Measurements from ENCODE around the gene LRP1B.

The LRP1B gene

DNA sequence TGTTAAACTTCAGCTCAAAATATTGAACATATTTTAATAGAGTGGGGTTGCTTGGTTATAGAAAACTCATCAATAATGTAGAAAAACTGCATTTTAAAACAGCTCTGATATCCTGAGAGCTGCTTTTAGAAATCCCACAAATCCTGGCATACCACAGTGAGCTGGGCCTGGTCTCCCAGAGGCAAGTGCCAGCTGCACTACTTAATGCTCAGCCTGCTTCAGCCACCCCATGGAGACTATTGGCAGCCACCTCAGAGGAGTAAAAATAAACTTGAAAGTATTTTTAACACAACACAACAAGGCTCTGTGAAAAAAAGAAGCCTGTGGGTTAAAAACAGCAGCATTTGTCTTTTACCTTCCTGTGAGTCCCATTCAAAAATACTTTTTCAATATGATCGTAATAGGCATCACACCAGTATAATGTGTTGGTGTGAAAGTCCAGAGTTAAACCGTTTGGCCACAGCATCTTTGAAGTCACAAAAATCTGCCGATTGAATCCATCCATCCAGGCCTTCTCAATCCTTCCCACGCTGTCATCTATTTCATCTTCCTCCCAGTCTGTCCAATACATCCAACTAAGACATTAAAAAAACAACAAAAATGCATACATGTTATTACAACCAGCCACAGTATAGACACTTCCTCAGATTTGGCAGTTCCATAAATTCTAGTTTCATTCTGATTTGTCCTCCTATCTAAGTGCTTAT, 1115.3 kb downstream of the LRP1B start (continued):
- TF ChIP-seq, protein P1, sequence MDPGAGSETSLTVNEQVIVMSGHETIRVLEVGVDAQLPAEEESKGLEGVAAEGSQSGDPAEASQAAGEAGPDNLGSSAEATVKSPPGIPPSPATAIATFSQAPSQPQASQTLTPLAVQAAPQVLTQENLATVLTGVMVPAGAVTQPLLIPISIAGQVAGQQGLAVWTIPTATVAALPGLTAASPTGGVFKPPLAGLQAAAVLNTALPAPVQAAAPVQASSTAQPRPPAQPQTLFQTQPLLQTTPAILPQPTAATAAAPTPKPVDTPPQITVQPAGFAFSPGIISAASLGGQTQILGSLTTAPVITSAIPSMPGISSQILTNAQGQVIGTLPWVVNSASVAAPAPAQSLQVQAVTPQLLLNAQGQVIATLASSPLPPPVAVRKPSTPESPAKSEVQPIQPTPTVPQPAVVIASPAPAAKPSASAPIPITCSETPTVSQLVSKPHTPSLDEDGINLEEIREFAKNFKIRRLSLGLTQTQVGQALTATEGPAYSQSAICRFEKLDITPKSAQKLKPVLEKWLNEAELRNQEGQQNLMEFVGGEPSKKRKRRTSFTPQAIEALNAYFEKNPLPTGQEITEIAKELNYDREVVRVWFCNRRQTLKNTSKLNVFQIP (CRISPR knock-in tag; IDR thresholded peaks at IDR 0.05; ENCODE audit: borderline replicate concordance, low read depth), result no peak

DNA sequence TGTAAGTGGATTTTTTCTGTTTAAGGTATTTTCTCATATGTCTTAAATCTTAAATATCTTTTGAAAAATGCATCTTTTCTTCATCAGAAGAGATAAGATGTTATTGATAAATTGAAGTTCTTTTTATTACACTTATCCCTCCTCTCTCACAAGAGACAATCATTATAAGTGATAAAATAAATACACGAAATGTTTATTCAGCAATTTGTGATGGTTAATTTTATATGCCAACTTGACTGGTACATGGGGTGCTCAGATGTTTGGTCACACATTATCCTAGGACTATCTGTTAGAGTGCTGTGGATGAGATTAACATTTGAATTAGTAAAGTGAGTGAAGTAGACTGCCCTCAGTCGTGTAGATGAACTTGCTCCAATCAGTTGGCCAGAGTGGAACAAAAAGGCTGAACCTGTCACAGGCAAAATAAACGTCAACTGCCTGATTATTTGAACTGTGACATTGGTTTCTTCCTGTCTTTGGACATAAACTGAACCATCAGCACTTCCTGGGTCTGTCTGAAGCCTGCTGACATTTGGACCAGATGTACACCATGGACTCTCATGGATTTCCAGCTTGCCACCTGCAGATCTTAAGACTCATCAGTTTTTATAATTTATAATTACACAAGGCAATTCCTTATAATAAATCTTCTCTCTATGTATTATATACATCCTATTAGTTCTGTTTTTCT, 1126.7 kb downstream of the LRP1B start:
- no peak for ATAC-seq
- no peak for TF ChIP-seq ARNTL (CRISPR knock-in tag; IDR thresholded peaks at IDR 0.05; ENCODE audit: borderline replicate concordance, low read depth)

DNA sequence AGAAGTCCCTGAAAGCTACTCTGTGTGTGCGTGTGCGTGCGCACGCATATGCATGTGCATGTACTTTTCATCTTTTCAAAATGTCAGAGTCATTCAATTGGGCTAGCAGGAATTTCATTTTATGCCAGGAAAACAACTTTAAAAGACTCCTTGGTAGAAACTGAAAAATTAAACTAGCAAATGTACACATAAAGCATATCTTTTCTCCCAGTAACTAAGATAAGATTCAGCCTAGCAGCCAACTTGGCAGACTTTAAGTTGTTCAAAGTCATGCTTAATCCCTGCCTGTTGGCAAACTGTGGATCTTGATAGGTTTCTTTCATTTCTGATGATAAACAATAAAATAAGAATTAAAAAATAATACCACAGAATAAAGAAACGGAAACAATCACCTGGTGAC, 1129.1 kb downstream of the LRP1B start:
- no peak for ATAC-seq
- TF ChIP-seq OSR1 (CRISPR knock-in tag; IDR thresholded peaks at IDR 0.05) (no peak), ZFP3 (CRISPR knock-in tag; IDR thresholded peaks at IDR 0.05) (no peak), TOX (CRISPR knock-in tag; IDR thresholded peaks at IDR 0.05; ENCODE audit: borderline replicate concordance) (no peak)
- TF ChIP-seq, protein P2, sequence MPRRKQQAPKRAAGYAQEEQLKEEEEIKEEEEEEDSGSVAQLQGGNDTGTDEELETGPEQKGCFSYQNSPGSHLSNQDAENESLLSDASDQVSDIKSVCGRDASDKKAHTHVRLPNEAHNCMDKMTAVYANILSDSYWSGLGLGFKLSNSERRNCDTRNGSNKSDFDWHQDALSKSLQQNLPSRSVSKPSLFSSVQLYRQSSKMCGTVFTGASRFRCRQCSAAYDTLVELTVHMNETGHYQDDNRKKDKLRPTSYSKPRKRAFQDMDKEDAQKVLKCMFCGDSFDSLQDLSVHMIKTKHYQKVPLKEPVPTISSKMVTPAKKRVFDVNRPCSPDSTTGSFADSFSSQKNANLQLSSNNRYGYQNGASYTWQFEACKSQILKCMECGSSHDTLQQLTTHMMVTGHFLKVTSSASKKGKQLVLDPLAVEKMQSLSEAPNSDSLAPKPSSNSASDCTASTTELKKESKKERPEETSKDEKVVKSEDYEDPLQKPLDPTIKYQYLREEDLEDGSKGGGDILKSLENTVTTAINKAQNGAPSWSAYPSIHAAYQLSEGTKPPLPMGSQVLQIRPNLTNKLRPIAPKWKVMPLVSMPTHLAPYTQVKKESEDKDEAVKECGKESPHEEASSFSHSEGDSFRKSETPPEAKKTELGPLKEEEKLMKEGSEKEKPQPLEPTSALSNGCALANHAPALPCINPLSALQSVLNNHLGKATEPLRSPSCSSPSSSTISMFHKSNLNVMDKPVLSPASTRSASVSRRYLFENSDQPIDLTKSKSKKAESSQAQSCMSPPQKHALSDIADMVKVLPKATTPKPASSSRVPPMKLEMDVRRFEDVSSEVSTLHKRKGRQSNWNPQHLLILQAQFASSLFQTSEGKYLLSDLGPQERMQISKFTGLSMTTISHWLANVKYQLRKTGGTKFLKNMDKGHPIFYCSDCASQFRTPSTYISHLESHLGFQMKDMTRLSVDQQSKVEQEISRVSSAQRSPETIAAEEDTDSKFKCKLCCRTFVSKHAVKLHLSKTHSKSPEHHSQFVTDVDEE (CRISPR knock-in tag; IDR thresholded peaks at IDR 0.05), result no peak
- TF ChIP-seq, protein P3, sequence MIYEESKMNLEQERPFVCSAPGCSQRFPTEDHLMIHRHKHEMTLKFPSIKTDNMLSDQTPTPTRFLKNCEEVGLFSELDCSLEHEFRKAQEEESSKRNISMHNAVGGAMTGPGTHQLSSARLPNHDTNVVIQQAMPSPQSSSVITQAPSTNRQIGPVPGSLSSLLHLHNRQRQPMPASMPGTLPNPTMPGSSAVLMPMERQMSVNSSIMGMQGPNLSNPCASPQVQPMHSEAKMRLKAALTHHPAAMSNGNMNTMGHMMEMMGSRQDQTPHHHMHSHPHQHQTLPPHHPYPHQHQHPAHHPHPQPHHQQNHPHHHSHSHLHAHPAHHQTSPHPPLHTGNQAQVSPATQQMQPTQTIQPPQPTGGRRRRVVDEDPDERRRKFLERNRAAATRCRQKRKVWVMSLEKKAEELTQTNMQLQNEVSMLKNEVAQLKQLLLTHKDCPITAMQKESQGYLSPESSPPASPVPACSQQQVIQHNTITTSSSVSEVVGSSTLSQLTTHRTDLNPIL (CRISPR knock-in tag; IDR thresholded peaks at IDR 0.05; ENCODE audit: low read depth), result no peak

DNA sequence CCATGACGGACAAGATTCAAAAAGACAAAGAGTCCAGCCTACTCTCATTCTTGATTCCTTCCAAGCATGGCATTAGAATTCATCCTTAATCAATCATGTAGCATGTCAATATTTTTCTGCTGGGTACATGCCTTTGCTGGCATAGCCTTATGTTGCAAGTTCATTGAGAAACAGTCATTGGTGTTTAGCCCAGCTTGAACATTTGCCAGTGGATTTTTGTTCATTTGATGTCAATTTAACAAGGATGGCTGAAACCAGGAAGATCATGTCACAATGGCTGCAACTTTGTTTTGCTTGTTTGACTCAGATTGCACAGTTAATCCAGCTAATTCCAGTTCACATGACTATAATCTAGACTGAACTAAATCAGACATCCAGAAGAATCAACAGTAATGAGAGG, 1132.2 kb downstream of the LRP1B start:
- ATAC-seq, result no peak
- TF ChIP-seq ESRRG (CRISPR knock-in tag; IDR thresholded peaks at IDR 0.05) (no peak), RARB (CRISPR knock-in tag; IDR thresholded peaks at IDR 0.05) (no peak), ZFP30 (CRISPR knock-in tag; IDR thresholded peaks at IDR 0.05) (no peak), TCF4 (CRISPR knock-in tag; IDR thresholded peaks at IDR 0.05; ENCODE audit: borderline replicate concordance) (no peak), ZC3H10 (CRISPR knock-in tag; IDR thresholded peaks at IDR 0.05) (no peak), CSDC2 (CRISPR knock-in tag; IDR thresholded peaks at IDR 0.05) (no peak), ISL1 (CRISPR knock-in tag; IDR thresholded peaks at IDR 0.05) (no peak), ZNF565 (CRISPR knock-in tag; conservative IDR thresholded peaks at IDR 0.05; ENCODE audit: low read depth) (no peak), ARNTL (CRISPR knock-in tag; IDR thresholded peaks at IDR 0.05; ENCODE audit: borderline replicate concordance, low read depth) (no peak), SNAI2 (CRISPR knock-in tag; IDR thresholded peaks at IDR 0.05) (no peak), ZFP3 (CRISPR knock-in tag; IDR thresholded peaks at IDR 0.05) (no peak), GLIS3 (CRISPR knock-in tag; IDR thresholded peaks at IDR 0.05) (no peak)
- TF ChIP-seq, protein P3 (CRISPR knock-in tag; IDR thresholded peaks at IDR 0.05; ENCODE audit: low read depth), result no peak
- TF ChIP-seq, protein P1 (CRISPR knock-in tag; IDR thresholded peaks at IDR 0.05; ENCODE audit: borderline replicate concordance, low read depth), result no peak
- TF ChIP-seq, protein P4, sequence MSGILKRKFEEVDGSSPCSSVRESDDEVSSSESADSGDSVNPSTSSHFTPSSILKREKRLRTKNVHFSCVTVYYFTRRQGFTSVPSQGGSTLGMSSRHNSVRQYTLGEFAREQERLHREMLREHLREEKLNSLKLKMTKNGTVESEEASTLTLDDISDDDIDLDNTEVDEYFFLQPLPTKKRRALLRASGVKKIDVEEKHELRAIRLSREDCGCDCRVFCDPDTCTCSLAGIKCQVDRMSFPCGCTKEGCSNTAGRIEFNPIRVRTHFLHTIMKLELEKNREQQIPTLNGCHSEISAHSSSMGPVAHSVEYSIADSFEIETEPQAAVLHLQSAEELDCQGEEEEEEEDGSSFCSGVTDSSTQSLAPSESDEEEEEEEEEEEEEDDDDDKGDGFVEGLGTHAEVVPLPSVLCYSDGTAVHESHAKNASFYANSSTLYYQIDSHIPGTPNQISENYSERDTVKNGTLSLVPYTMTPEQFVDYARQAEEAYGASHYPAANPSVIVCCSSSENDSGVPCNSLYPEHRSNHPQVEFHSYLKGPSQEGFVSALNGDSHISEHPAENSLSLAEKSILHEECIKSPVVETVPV (CRISPR knock-in tag; IDR thresholded peaks at IDR 0.05), result no peak
- TF ChIP-seq, protein P2 (CRISPR knock-in tag; IDR thresholded peaks at IDR 0.05), result no peak
- TF ChIP-seq, protein P5, sequence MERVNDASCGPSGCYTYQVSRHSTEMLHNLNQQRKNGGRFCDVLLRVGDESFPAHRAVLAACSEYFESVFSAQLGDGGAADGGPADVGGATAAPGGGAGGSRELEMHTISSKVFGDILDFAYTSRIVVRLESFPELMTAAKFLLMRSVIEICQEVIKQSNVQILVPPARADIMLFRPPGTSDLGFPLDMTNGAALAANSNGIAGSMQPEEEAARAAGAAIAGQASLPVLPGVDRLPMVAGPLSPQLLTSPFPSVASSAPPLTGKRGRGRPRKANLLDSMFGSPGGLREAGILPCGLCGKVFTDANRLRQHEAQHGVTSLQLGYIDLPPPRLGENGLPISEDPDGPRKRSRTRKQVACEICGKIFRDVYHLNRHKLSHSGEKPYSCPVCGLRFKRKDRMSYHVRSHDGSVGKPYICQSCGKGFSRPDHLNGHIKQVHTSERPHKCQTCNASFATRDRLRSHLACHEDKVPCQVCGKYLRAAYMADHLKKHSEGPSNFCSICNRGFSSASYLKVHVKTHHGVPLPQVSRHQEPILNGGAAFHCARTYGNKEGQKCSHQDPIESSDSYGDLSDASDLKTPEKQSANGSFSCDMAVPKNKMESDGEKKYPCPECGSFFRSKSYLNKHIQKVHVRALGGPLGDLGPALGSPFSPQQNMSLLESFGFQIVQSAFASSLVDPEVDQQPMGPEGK (CRISPR knock-in tag; IDR thresholded peaks at IDR 0.05; ENCODE audit: borderline replicate concordance), result no peak

All from SK-N-SH treated with all-trans-retinoic acid at 6 μM for 48 hours (cell line).